ENCODE data around the gene SMPD2. TPM values are rescaled to one million over a fixed set of nuclear protein-coding genes. Genes with fewer than 3 reads are reported as not detected.

SMPD2 gene
- 4.7 TPM for polyA plus RNA-seq (2013, experiment 1 of 2)
- 5.0 TPM for polyA plus RNA-seq (2013, experiment 2 of 2)

GRCh38 chr6:109440331-109441068 lies at the start of gene SMPD2, which contains the start of gene PPIL6:
SMPD2 (plus strand) TSS chr6:109440724; CDS start chr6:109441122, 398 bp downstream.
PPIL6 (minus strand) TSS chr6:109440628; CDS start chr6:109440590, 38 bp downstream.
- H3K36me3 ChIP-seq (ENCODE audit: control insufficient read depth in 1 of 2, insufficient read depth in 2 of 2, low read depth in 1 of 2, low read length in 2 of 2) = peaks cover 36% of the 10 kb centered on the region in 2 experiments
- peak within 1 kb of the TSS; percentile 26 to 77 for H3K4ac ChIP-seq (ENCODE audit: low read depth in 1 of 2, low read length in 2 of 2)
- peak within 1 kb of the TSS in 1 of 2 experiments; percentile 37 for H2BK12ac ChIP-seq (ENCODE audit: low read length in 2 of 2)
- H3K27ac ChIP-seq (ENCODE audit: low read length, poor library complexity, severe bottlenecking) = peak within 1 kb of the TSS; percentile 47
- H3K79me1 ChIP-seq (replicated peaks; ENCODE audit: low read length, poor library complexity, severe bottlenecking) = peaks cover 22% of the 10 kb centered on the region
- peak within 1 kb of the TSS; percentile 88 for H4K91ac ChIP-seq (ENCODE audit: low read length)
- peak within 1 kb of the TSS; percentile 97 for H3K9ac ChIP-seq (ENCODE audit: low read length)
- peak; percentile 90 for DNase-seq
- no peaks in the 10 kb centered on the region for H3K27me3 ChIP-seq (ENCODE audit: control insufficient read depth in 1 of 2, insufficient read depth in 1 of 2, low read length in 2 of 2)
- H2BK120ac ChIP-seq (ENCODE audit: low read depth, low read length) = peak within 1 kb of the TSS; percentile 65
- peaks cover 13% of the 10 kb centered on the region for H3K4me1 ChIP-seq (ENCODE audit: control insufficient read depth, insufficient read depth, low read depth, low read length)
- peak within 1 kb of the TSS; percentile 91 for H2BK15ac ChIP-seq (ENCODE audit: low read depth, poor library complexity, severe bottlenecking)
- under 1% methylated on average over 78 of the region's 102 CpGs for WGBS
- peak within 1 kb of the TSS; percentile 70 for H2BK5ac ChIP-seq (ENCODE audit: low read depth, low read length, poor library complexity, severe bottlenecking)
- peak within 1 kb of the TSS; percentile 82 to 97 for H3K18ac ChIP-seq (ENCODE audit: low read depth in 1 of 2, low read length in 2 of 2)
- H2AK5ac ChIP-seq (ENCODE audit: low read length, severe bottlenecking) = no peak within 1 kb of the TSS
- peak within 1 kb of the TSS in 1 of 2 experiments; percentile 90 for H3K23ac ChIP-seq (ENCODE audit: low read length in 2 of 2)
- H3K14ac ChIP-seq (ENCODE audit: low read length in 2 of 2) = peak within 1 kb of the TSS; percentile 82 to 94
- peak within 1 kb of the TSS; percentile 96 for H2AFZ ChIP-seq (ENCODE audit: low read depth, low read length)
- H3K9me3 ChIP-seq (ENCODE audit: control insufficient read depth, low read length) = no peaks in the 10 kb centered on the region
- peak within 1 kb of the TSS; percentile 86 to 87 for H3K4me3 ChIP-seq (ENCODE audit: insufficient read depth in 1 of 2, low read depth in 1 of 2, low read length in 2 of 2)
- H4K8ac ChIP-seq (ENCODE audit: low read length) = peak within 1 kb of the TSS; percentile 96
- H3K4me2 ChIP-seq (ENCODE audit: low read length, poor library complexity, severe bottlenecking) = peak within 1 kb of the TSS; percentile 98

- Histone ChIP-seq H3K18ac (ENCODE audit: low read depth in 1 of 2, low read length in 2 of 2) (peak overlapping the region in 1 of 2 experiments; percentile 12), H3K23ac (ENCODE audit: low read length in 2 of 2) (no peak overlapping the region), H3K14ac (ENCODE audit: low read length in 2 of 2) (peak overlapping the region in 1 of 2 experiments; percentile 86), H3K27me3 (ENCODE audit: control insufficient read depth in 1 of 2, insufficient read depth in 1 of 2, low read length in 2 of 2) (peaks cover 0 to 3% of the 10 kb centered on the region in 2 experiments), H2BK120ac (ENCODE audit: low read depth, low read length) (no peak overlapping the region), H3K4ac (ENCODE audit: low read depth in 1 of 2, low read length in 2 of 2) (no peak overlapping the region), H3K27ac (ENCODE audit: low read length, poor library complexity, severe bottlenecking) (no peak overlapping the region), H2AFZ (ENCODE audit: low read depth, low read length) (no peak overlapping the region), H3K4me2 (ENCODE audit: low read length, poor library complexity, severe bottlenecking) (no peak overlapping the region), H3K4me1 (ENCODE audit: control insufficient read depth, insufficient read depth, low read depth, low read length) (peaks cover 2% of the 10 kb centered on the region), H3K4me3 (ENCODE audit: insufficient read depth in 1 of 2, low read depth in 1 of 2, low read length in 2 of 2) (no peak overlapping the region), H4K91ac (ENCODE audit: low read length) (no peak overlapping the region), H3K9ac (ENCODE audit: low read length) (no peak overlapping the region), H4K8ac (ENCODE audit: low read length) (peak overlapping the region; percentile 55), H3K36me3 (ENCODE audit: control insufficient read depth in 1 of 2, insufficient read depth in 2 of 2, low read depth in 1 of 2, low read length in 2 of 2) (no peaks in the 10 kb centered on the region), H2BK15ac (ENCODE audit: low read depth, poor library complexity, severe bottlenecking) (no peak overlapping the region), H3K79me1 (replicated peaks; ENCODE audit: low read length, poor library complexity, severe bottlenecking) (no peaks in the 10 kb centered on the region), H2AK5ac (ENCODE audit: low read length, severe bottlenecking) (no peak overlapping the region), H3K9me3 (ENCODE audit: control insufficient read depth, low read length) (no peaks in the 10 kb centered on the region), H2BK12ac (ENCODE audit: low read length in 2 of 2) (no peak overlapping the region), H2BK5ac (ENCODE audit: low read depth, low read length, poor library complexity, severe bottlenecking) (no peak overlapping the region)
- peak; percentile 25 for DNase-seq
- 90% methylated on average over 5 of the region's 5 CpGs for WGBS
These were observed 47.2 kb upstream of the SMPD2 start for GRCh38 chr6:109393157-109393885.

- DNase-seq = peak; percentile 60
- no peak overlapping the region for H2BK15ac ChIP-seq (ENCODE audit: low read depth, poor library complexity, severe bottlenecking)
- 50% methylated on average over 2 of the region's 2 CpGs for WGBS
- no peak overlapping the region for H2BK5ac ChIP-seq (ENCODE audit: low read depth, low read length, poor library complexity, severe bottlenecking)
- H4K8ac ChIP-seq (ENCODE audit: low read length) = no peak overlapping the region
- no peak overlapping the region for H2BK120ac ChIP-seq (ENCODE audit: low read depth, low read length)
- H3K9me3 ChIP-seq (ENCODE audit: control insufficient read depth, low read length) = no peaks in the 10 kb centered on the region
- H2AFZ ChIP-seq (ENCODE audit: low read depth, low read length) = no peak overlapping the region
- no peaks in the 10 kb centered on the region for H3K36me3 ChIP-seq (ENCODE audit: control insufficient read depth in 1 of 2, insufficient read depth in 2 of 2, low read depth in 1 of 2, low read length in 2 of 2)
- H3K27ac ChIP-seq (ENCODE audit: low read length, poor library complexity, severe bottlenecking) = no peak overlapping the region
- no peak overlapping the region for H3K4me3 ChIP-seq (ENCODE audit: insufficient read depth in 1 of 2, low read depth in 1 of 2, low read length in 2 of 2)
- peaks cover 0 to 3% of the 10 kb centered on the region in 2 experiments for H3K27me3 ChIP-seq (ENCODE audit: control insufficient read depth in 1 of 2, insufficient read depth in 1 of 2, low read length in 2 of 2)
- H3K18ac ChIP-seq (ENCODE audit: low read depth in 1 of 2, low read length in 2 of 2) = no peak overlapping the region
- H3K4me1 ChIP-seq (ENCODE audit: control insufficient read depth, insufficient read depth, low read depth, low read length) = peaks cover 2% of the 10 kb centered on the region
- H2BK12ac ChIP-seq (ENCODE audit: low read length in 2 of 2) = no peak overlapping the region
- H3K23ac ChIP-seq (ENCODE audit: low read length in 2 of 2) = no peak overlapping the region
- H3K4me2 ChIP-seq (ENCODE audit: low read length, poor library complexity, severe bottlenecking) = no peak overlapping the region
- no peak overlapping the region for H3K14ac ChIP-seq (ENCODE audit: low read length in 2 of 2)
- H3K4ac ChIP-seq (ENCODE audit: low read depth in 1 of 2, low read length in 2 of 2) = no peak overlapping the region
- H3K79me1 ChIP-seq (replicated peaks; ENCODE audit: low read length, poor library complexity, severe bottlenecking) = no peaks in the 10 kb centered on the region
- H4K91ac ChIP-seq (ENCODE audit: low read length) = no peak overlapping the region
- no peak overlapping the region for H2AK5ac ChIP-seq (ENCODE audit: low read length, severe bottlenecking)
- H3K9ac ChIP-seq (ENCODE audit: low read length) = no peak overlapping the region
These were observed 46.6 kb upstream of the SMPD2 start for GRCh38 chr6:109393886-109394281.

Measured in mesenchymal stem cell (in vitro differentiated cells and primary cell).